Amniotic stem cell (primary cell): ENCODE measurements around the gene PIAS3.

Experiments
- DNase-seq: peaks from one replicate; lab custom pipeline; 2025; lab: John Stamatoyannopoulos, UW

Gene PIAS3

DNA sequence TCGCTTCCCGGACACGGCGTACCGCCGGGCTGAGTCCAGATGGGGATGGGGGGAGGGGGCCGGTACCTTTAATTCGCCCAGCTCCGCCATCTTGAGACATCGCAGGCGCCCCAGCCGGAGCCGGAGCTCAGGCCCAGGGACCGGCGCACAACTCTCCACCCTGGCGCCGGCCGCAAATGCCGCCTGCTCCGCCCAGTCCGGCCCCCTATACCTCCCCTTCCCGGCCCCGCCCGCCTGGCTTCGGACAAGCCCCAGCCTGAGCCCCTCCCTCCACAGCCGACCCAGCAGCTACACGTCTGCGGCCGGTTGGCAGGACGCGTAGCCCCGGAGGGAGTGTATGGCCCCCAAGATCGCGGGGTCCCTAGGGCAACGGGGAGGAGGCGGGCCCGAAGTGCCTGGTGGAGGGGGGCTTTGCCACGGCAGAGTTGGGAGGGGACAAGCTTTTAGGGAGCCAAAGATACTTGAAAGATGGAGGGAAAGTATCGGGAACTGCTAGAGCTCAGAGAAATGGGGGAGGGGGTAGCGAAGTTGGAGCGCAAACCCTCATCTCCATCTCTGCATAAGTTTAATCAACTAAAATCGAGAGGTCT lies at the start of gene PIAS3:
PIAS3 (minus strand) TSS at position 181 of the 590 bp plus-strand sequence; CDS start at position 90, 91 bp downstream.
- DNase-seq, result peak; percentile 92

DNA sequence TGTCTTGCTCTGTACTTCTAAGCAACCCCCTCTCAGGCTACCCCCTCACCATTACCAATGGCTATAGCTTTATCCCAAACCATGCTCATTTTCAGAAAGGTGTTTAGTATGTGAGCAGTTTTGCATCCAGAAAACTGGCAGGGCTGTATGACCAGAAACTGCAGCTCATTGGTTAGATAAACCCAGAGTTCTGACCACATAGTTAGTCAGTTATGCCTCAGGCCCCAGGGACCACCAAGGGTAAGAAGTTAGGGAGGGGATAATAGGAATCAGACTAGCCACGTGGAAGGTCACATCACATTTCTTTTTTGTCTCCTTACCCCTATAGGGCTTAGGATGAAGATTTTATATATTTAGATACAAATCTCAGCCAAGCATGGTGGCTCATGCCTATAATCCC lies 49.8 kb upstream of the PIAS3 start:
- no peak for DNase-seq

DNA sequence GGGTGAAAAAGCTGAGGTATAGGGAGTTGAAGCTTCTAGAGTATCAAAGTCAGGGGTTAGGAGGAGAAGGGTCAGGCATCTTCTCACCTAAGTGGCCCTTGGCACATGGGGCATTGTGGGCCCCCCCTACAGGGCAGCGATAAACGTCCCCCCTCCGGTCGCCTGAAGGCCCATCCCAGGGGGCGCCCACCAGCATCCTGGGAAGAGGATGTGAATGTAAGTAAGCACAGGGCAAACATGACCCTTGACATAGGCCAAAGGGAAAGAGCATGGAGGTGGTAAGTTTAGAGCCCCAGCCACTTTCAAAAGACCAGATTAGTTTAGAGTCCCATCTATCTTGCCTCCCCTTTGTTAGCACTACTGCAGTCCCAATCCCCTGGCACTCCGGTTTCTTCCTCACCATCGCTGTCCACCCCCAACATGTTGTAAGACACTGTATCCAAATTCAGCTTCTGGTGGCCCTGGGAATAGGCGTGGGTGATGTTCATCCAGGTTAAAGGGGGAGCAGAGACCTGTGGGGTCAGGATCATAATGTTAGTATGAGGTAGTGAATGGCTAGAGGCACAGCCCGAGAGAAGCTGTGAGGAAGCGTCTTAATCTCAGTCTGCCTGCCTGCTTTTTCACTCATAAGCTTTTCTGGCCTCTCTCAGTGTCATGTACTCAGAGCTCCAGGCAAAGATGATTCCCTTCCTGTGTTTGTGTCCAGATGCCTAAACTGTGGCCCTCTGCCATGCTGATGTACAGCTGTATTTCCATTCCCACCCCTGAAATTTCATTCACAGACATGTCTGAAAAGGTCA lies 48.3 kb upstream of the PIAS3 start:
- no peak for DNase-seq

DNA sequence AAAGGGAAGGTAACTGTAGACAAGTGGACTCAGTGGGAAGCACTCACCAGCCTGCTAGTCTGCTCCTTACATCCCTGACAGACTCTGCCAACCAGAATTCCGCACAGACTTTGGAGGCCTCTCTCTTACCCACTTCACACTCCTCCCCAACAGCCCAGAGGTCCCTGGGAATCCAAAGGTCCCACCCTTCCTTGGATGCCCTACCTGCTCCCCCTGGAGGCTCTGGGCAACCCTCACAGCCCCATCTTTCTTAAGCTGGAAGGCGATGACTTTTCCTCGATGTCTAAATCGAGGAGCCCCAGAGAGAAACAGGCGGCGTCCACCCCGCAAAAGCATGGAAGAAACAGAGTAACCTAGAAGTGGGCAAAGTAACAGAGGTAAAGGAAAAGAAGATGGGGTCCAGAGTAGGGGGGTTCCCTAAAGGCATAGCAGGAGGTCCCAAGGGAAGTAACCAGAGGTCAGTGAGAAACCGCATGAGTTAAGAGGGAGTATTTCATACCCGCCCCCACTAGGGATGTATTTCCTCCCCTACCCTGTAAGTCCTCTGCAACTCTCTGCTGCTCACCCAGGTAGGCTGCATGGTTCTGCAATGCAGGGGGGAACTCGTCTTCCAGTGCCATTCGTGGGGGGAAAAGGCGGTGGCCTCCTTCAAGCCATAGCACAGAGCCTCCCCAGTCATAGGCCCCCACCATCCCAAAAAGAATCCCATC lies 42.6 kb upstream of the PIAS3 start:
- DNase-seq, result no peak

DNA sequence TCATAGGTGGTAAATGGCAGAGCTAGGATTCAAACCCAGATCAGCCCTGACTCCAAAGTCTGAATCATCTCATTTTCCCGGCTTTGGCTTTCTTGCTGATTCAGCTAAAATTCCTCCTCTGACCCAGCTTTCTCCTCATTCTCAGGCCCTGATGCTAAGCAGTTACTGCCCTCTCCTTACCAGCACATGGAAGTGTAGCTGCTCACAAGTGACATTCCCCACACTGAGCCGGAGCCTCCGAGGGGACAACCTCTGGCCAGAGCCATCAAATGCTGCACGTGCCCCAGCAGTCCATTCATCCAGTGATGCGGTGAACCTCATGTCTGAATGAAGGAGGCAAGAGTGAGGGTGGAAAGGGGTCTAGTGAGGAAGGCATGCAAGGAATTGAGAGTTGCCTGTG lies 39.9 kb upstream of the PIAS3 start:
- no peak for DNase-seq

DNA sequence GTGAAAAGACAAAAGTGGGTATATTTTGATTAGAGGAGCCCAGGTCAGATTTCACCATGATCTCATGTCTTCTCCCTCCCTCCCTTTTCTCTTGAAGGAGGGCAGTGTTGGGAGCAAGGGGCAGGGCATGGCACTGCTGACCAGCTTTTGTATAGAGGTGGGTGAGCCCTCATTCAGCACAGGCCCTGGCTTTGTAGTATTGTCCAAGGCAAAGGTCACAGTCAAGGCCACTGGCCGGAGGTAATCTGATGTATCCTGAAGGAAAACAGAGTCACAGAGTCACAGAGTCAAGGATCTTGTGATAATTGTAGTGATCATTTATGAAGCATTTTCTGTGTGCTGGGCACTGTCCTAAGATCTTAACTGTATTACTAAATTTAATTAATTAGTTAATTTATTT lies 39.1 kb upstream of the PIAS3 start:
- no peak for DNase-seq

DNA sequence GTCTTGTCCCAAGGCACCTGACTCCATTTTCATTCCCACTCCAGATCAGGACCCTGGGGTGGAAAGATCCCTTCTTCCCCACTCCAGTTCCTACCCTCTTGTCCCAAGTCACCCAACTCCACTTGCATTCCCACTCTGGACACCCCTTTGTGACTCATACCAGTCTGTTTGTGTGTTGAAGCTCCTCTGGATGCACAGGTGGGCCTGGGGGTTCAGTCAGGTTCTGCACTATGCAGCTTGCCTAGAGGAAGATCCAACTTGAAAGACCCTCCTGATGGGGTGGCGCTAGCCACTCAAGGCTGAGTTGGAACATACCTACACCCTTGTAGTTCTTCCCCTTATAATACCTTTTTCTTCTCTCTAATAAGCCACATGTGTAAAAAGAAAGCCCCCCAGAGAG lies 36.6 kb upstream of the PIAS3 start:
- DNase-seq, result no peak

DNA sequence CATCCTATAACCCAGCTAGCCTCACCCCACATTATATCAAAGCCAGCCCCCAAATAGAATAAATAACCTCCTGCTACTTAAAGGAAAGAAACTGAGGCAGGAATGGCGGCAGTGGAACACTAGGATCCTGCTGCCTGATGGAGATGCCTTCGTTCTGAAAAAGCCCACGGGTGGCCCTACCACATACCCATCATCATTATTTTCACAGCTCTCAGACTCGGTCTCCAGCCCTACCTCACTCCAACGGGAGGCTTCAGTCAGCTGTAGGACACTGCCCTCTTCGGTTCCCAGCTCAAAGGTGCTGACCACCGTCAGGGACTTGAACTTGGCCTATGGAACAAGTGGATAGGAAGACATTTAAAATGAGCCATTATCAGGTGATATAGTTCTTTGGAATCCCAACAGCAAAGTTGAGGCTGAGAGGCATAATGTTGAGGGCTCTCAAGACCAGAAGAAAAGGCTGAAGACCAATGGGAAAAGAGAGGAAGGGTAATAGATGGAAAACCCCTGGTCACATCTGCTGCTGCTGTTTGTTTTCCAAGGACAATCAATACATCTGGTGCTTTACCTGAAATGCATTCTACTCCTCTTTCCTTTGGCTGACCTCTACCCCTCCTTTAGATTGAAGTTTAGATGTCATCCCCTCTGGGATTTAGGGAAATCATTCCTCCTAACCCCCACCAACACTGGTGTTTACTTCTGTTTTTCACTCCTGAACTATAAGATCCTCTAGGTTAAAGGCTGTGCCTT lies 34.6 kb upstream of the PIAS3 start:
- no peak for DNase-seq

DNA sequence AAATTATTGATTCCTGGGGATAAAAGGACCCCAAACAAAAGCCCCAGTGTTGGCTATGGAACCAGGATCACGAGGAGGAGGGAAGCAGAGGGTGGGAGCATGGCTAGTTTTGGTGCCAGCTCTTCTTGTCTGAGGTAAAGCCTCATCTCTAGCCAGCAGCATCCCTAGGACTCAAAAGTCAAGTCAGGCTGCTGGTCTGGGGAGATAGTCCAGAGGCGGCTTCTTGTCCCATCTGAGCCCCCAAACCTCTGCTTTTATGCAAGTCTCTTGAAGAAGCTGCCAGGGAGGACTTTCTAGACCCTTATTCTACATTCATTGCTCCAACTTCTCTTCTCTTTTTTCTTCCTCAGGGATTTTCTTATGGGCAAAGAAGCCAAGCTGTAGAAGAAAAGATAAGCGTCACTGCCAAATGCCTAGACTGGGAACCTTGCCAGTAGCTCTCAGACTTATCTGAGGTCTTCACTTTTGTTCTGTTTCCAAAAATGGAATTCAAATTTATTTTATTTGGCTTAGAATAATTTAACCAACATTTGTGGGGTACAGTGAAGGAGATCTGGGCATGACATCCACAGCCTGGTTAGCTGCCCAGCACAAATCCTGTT lies 33.7 kb upstream of the PIAS3 start:
- DNase-seq, result no peak

DNA sequence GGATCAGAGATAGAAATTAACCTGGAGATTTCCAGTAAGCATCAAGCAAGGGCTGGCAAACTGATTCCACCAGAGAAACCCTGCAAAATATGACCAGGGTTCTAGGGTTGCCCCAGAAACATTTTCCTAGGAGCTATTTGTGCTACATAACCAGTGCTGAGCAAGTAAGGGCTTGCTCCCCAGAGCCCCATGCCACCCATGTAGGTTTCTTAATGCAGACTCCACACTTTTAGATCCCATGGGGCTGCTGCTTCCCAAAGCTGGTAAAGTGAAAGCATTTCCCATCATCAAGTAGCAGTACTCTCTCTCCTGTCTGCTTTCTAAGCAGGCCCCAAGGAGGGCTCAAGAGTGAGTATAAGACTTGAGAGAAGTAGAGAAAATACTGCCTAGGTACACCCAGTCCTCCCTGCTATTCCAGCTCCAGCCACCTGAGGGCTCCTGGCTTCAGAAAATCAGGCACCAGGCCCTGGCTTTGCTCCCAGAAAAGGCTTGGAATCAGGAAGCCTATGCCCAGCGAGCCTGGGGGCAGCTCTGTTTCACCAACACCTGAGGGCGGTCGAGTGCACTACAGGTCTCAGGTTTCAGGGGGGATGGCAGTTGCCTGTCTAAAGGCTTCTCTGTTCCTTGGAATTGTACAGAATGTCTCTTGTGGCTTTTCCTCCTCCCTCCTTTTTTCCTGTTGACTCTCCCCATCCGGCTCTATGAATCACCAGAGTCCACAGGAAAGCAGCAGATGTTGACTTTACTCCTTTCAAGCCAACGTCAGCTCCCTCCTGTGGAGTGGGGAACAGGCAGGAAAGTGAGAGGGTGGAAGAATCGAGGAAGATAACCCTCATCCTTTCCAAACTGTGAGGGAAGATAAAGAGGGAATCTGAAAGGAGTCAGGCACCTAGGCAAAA lies 33.0 kb upstream of the PIAS3 start:
- peak; percentile 93 for DNase-seq

DNA sequence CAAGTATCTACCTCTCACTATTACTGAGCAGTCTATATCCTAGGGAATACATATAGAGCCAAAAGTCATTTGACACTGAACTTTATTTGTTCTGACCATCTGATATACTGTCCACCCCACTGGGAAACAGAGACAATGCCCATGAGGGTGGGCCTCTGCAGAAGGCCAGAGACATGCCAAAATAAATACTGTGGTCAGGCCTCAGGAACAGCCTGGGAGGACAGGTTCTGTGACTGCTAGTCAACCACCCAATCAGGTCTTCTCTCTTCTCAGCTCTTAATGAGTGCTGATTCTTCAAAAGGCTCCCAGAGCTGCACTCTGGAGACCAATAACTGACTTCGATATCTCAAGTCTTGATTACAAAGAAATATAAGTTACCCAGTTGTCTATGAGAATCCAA lies 32.3 kb upstream of the PIAS3 start:
- no peak for DNase-seq

DNA sequence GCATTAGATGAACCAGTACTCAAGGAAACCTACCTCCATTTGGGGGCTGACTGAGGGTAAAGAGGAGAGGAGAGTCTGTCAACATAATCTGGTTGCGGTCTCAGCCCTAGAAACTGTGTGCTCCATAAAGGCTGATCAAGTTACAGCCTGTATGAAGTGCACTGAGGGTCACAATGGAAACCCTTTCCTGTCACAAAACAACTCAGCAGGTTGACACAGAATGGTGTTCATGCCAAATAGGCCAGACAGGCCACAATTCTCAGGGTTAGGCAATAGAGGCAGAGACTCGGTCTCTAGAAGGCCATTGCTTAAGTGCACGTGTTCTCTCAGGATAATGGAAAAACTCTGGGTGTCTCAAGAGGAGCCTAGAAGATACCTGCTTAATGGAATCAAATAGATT lies 30.8 kb upstream of the PIAS3 start:
- DNase-seq, result no peak

DNA sequence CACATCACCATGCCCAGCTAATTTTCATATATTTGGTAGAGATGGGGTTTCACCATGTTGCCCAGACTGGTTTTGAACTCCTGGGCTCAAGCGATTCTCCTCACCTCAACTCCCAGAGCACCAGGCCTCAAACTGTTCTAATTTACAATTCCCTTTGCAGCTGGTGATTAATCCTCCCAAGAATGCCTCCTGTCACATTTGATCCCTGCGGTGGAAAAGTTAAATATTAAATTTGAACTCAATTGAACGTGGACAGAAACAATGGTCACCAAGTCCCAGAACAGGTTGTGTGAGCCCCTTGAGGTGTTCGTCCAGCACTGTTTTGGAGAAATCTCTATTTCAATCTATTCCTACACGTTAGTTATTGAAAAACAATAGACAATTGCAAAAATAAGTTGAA lies 28.8 kb upstream of the PIAS3 start:
- no peak for DNase-seq

DNA sequence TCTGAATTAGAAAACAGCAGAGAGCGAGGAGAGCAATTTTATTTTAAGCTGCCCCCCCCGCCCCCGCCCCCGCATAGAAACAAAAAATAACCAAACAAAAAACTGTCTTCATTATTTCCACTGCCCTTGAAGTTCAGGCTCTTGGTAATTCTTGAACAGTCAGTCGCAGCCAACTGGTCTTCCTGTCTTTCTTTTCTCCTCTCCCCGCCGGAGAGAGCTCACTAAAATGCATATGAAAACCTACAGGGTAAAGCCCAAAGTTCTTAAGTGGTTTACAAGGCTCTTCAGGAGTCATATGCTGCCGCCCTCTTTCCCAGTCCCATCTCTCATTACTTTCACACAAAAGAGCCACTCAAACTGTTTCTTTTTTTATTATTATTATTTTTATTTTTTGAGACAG lies 27.9 kb upstream of the PIAS3 start:
- DNase-seq, result no peak

DNA sequence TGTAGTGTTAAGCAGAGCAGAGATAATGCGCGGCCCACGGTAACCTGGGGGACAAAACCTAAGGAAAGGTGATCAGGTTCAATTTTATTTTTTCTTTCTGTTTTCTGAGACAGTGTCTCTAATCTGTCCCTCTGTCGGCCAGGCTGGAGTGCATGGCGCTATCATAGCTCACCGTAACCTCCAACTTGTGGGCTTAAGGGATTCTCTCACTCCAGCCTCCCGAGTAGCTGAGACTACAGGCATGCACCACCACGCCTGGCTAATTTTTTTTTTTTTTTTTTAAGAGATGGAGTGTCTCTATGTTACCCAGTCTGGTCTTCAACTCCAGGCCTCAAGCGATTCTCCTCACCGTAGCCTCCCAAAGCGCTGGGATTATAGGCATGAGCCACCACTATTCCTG lies 27.5 kb upstream of the PIAS3 start:
- DNase-seq, result no peak

DNA sequence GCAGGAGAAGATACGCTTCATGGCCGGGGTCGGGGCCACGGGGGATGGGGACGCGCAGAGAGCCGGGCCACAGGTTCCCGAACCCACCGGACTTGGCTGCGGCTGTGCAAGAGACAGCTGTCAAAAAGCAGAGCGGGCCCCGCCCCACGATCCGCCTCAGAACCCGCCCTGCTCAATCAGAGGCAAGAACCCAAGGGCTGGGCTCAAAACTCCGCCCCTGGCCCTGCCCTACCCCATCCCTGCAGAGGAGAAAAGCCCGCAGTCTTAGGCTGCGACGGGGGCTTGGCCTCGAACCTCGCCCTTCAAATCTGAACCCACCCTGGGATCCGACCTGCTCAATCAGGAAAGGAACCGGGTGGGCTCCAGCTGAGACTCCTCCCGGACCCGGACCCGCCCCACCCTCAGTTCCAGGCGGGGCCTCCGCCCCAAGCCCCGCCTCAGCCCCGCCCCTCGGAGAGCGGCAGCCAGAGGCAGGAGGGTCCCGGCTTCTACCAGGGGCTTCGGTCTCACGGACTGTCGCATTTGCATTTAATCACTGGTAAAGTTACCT lies 26.9 kb upstream of the PIAS3 start, which contains the start of gene ANKRD35:
ANKRD35 (minus strand) TSS at position 129 of the 550 bp plus-strand sequence; CDS start at position 21, 108 bp downstream.
- DNase-seq, result peak; percentile 32

DNA sequence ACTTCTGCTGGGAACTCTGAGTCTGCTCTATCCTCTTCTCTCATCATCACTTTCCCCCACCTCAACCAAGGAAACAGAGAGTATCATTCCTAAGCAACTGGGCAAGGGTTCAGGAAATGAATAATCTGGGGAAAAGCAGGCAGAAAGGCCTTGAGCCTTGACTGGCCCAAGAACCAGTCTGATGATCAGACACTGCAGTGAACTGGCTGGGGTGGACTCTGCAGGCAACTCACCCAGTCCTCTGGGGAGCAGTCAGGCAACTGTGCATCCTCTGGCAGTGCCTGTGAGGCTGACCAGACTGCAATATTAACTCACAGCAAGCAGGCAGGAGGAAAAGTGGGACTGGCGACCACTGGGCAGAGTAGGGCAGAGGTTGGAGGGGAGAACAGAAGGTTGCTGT lies 25.8 kb upstream of the PIAS3 start:
- DNase-seq, result no peak

DNA sequence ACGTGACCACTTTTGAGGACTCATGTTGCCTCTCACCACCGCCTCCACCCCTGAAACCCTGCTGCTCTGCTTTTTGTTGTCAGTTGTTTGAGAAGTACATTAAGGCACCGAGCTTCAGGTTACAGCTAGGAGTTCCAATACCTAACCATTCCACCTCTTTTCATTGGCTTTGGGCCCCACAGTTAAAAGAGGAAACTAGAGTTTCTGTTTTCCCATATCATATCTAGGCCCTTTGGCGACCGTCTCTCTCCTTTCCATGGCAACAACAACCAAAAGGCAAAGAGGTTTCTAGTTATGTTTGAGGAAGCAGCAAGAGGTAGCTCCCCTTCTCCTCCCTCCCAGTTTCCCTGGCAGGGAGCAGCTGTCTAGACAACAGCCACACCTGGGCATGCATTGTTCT lies 20.9 kb upstream of the PIAS3 start:
- no peak for DNase-seq

DNA sequence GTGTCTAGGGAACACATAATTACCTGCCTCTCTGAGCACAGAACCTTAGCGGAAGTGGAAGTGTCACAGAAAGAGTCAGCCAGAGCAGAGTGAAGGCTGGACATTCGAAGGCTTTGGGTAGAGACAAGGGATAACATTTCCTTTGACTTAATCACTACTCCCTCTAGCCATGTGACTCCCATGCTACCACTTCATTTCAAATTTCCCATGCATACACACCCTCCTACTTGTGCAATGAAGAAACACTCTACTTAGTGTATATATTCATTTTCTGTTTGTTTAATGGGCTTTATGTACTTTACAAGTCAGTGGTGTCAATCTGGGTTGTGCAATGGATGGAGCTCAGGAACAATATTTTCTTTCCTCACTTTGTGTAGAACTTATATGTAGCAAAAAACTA lies 19.8 kb upstream of the PIAS3 start:
- no peak for DNase-seq

DNA sequence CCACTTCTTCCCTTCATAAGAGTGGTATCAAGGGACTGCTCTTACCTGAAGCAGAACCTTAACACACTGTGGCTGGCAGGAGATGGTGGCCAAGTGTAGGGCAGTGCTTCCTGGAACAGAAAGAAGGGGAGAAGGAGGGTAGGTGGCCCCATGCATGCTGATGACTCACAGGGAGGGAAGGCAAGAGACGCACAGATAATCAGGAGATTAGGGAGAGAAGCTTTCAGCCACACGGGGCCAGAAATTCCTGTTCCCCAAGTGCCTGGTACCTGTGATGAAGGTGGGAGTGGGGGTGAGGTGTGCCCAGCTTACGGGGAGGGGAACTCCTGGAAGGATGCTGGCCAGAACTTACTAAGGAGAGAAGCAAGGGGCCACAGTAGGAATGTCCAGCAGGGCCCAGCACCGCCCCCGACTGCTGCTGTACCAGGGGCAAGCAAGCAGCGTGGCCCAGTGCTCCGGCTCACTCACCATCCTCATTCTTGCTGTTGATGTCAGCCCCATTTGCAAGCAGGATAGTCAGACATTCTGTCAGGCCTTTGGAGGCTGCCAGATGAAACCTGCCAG lies 19.1 kb upstream of the PIAS3 start:
- DNase-seq, result no peak
